Measurements from ENCODE around the gene KIRREL2.
"Not testable (repeated sequence)": the region's sequence is repeated elsewhere in the genome, so short reads cannot be mapped to it uniquely, and the experiment has no call there.

DNA sequence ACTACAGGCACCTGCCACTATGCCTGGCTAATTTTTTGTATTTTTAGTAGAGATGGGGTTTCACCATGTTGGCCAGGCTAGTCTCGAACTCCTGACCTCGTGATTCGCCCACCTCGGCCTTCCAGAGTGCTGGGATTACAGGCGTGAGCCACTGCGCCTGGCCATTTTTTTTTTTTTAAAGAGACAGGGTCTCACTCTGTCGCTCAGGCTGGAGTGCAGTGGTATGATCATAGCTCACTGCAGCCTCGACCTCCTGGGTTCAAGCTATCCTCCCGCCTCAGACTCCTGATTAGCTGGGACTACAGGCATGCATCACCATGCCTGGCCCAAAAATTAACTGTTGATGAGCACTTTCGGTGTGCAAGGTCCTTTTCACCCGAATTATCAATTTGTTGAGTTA lies 20.6 kb upstream of the KIRREL2 start:
- TF ChIP-seq CTCF (conservative IDR thresholded peaks at IDR 0.05; ENCODE audit: low read length); EZH2phosphoT487 (IDR thresholded peaks at IDR 0.05; ENCODE audit: borderline replicate concordance): not testable (repeated sequence)
